Activated CD4-positive, alpha-beta T cell treated with anti-CD3 and anti-CD28 coated beads, Interleukin-2, amount 10 ng/mL, durations not matched to agents 24 days and 14 days (primary cell): ENCODE results near the gene ZBTB7A. TPM values are rescaled to one million over a fixed set of nuclear protein-coding genes. Genes with fewer than 3 reads are reported as not detected.

Experiments
- DNase-seq: peaks from one replicate; pipeline ENCODE4 v3.0.0; 2022
- H3K27ac Mint-ChIP-seq: one replicate; pipeline ENCODE4 v1.8.0; 2022; ENCODE audit warnings: mild to moderate bottlenecking, mixed read lengths
- H3K27me3 Mint-ChIP-seq: one replicate; pipeline ENCODE4 v1.8.0; 2022; ENCODE audit warnings: mixed read lengths
- H3K36me3 Mint-ChIP-seq: one replicate; pipeline ENCODE4 v1.8.0; 2022; ENCODE audit warnings: low read depth, mild to moderate bottlenecking, mixed read lengths
- H3K4me1 Mint-ChIP-seq: one replicate; pipeline ENCODE4 v1.8.0; 2021; ENCODE audit warnings: mixed read lengths
- H3K4me3 Mint-ChIP-seq: one replicate; pipeline ENCODE4 v1.8.0; 2022; ENCODE audit warnings: mild to moderate bottlenecking, moderate library complexity, mixed read lengths
- H3K9me3 Mint-ChIP-seq: one replicate; pipeline ENCODE4 v1.8.0; 2021; ENCODE audit warnings: mixed read lengths
- intact Hi-C: fragments of 100-400 bp; cut with micrococcal nuclease; formaldehyde crosslinking; loops from one replicate; pipeline ENCODE4 v1.15.1; 2023
- total RNA-seq: library from RNA; stranded (reverse); gene quantifications from 2 replicates; pipeline ENCODE4 v1.2.3, GENCODE V29; 2022

Gene ZBTB7A
- total RNA-seq, 1 donor from 2014 or later, result 39.6 TPM

- Mint-ChIP-seq H3K27ac (no peak overlapping the region), H3K36me3 (peaks cover 11% of the 10 kb centered on the region), H3K9me3 (no peaks in the 10 kb centered on the region), H3K4me1 (peaks cover 1% of the 10 kb centered on the region), H3K4me3 (no peak overlapping the region), H3K27me3 (no peaks in the 10 kb centered on the region)
- intact Hi-C loops, result no loop called here
- DNase-seq, result no peak
These were observed 29.3 kb downstream of the ZBTB7A start for GRCh38 chr19:4037301-4037949.

GRCh38 chr19:4036576-4037300 is 30.0 kb downstream of the ZBTB7A start:
- Mint-ChIP-seq H3K9me3 (no peaks in the 10 kb centered on the region), H3K27ac (no peak overlapping the region), H3K27me3 (no peaks in the 10 kb centered on the region), H3K4me1 (peaks cover 1% of the 10 kb centered on the region), H3K4me3 (no peak overlapping the region), H3K36me3 (peaks cover 11% of the 10 kb centered on the region)
- intact Hi-C loops, result no loop called here
- DNase-seq, result no peak

GRCh38 chr19:4035582-4035981 is 31.1 kb downstream of the ZBTB7A start:
- Mint-ChIP-seq H3K4me1 (peaks cover 1% of the 10 kb centered on the region), H3K27ac (no peak overlapping the region), H3K27me3 (no peaks in the 10 kb centered on the region), H3K36me3 (peaks cover 11% of the 10 kb centered on the region), H3K4me3 (no peak overlapping the region), H3K9me3 (no peaks in the 10 kb centered on the region)
- intact Hi-C loops, result no loop called here
- no peak for DNase-seq

GRCh38 chr19:4035018-4035566 is 31.6 kb downstream of the ZBTB7A start:
- DNase-seq, result no peak
- Mint-ChIP-seq H3K4me1 (peaks cover 1% of the 10 kb centered on the region), H3K4me3 (no peak overlapping the region), H3K36me3 (peaks cover 6% of the 10 kb centered on the region), H3K27ac (peak overlapping the region; percentile 34), H3K27me3 (no peaks in the 10 kb centered on the region), H3K9me3 (no peaks in the 10 kb centered on the region)
- intact Hi-C loops, result no loop called here

GRCh38 chr19:4034048-4035017 is 32.4 kb downstream of the ZBTB7A start:
- no peaks in the 10 kb centered on the region for H3K9me3 Mint-ChIP-seq
- DNase-seq, result no peak
- no peaks in the 10 kb centered on the region for H3K4me1 Mint-ChIP-seq
- no peaks in the 10 kb centered on the region for H3K27me3 Mint-ChIP-seq
- intact Hi-C loops, result no loop called here
- H3K27ac Mint-ChIP-seq, result peak overlapping the region; percentile 34
- H3K36me3 Mint-ChIP-seq, result peaks cover 5% of the 10 kb centered on the region
- no peak overlapping the region for H3K4me3 Mint-ChIP-seq

GRCh38 chr19:4033028-4033956 is 33.4 kb downstream of the ZBTB7A start:
- Mint-ChIP-seq H3K27me3 (no peaks in the 10 kb centered on the region), H3K4me1 (no peaks in the 10 kb centered on the region), H3K9me3 (no peaks in the 10 kb centered on the region), H3K36me3 (peaks cover 5% of the 10 kb centered on the region), H3K27ac (no peak overlapping the region), H3K4me3 (no peak overlapping the region)
- intact Hi-C loops, result no loop called here
- no peak for DNase-seq

GRCh38 chr19:4032436-4032835 is 34.3 kb downstream of the ZBTB7A start:
- H3K27me3 Mint-ChIP-seq, result no peaks in the 10 kb centered on the region
- H3K4me1 Mint-ChIP-seq, result no peaks in the 10 kb centered on the region
- DNase-seq, result no peak
- no peak overlapping the region for H3K27ac Mint-ChIP-seq
- no peak overlapping the region for H3K4me3 Mint-ChIP-seq
- intact Hi-C loops, result no loop called here
- peaks cover 3% of the 10 kb centered on the region for H3K36me3 Mint-ChIP-seq
- no peaks in the 10 kb centered on the region for H3K9me3 Mint-ChIP-seq

GRCh38 chr19:4031420-4031819 is 35.3 kb downstream of the ZBTB7A start:
- no peak overlapping the region for H3K4me3 Mint-ChIP-seq
- no peak for DNase-seq
- H3K4me1 Mint-ChIP-seq, result no peaks in the 10 kb centered on the region
- intact Hi-C loops, result no loop called here
- peaks cover 9% of the 10 kb centered on the region for H3K36me3 Mint-ChIP-seq
- H3K9me3 Mint-ChIP-seq, result no peaks in the 10 kb centered on the region
- no peak overlapping the region for H3K27ac Mint-ChIP-seq
- H3K27me3 Mint-ChIP-seq, result no peaks in the 10 kb centered on the region

GRCh38 chr19:4030981-4031380 is 35.7 kb downstream of the ZBTB7A start:
- H3K9me3 Mint-ChIP-seq, result no peaks in the 10 kb centered on the region
- H3K4me1 Mint-ChIP-seq, result no peaks in the 10 kb centered on the region

GRCh38 chr19:4030552-4030951 is 36.1 kb downstream of the ZBTB7A start:
- DNase-seq, result no peak
- Mint-ChIP-seq H3K9me3 (no peaks in the 10 kb centered on the region), H3K27me3 (no peaks in the 10 kb centered on the region), H3K27ac (no peak overlapping the region), H3K4me3 (no peak overlapping the region), H3K36me3 (peaks cover 13% of the 10 kb centered on the region), H3K4me1 (no peaks in the 10 kb centered on the region)
- intact Hi-C loops, result no loop called here

More at GRCh38 chr19:4030981-4031380, 35.7 kb downstream of the ZBTB7A start:
- no peak for DNase-seq
- Mint-ChIP-seq H3K36me3 (peaks cover 12% of the 10 kb centered on the region), H3K27me3 (no peaks in the 10 kb centered on the region), H3K4me3 (no peak overlapping the region), H3K27ac (no peak overlapping the region)
- intact Hi-C loops, result no loop called here

- intact Hi-C loops, result no loop called here
- H3K27ac Mint-ChIP-seq, result no peak overlapping the region
These were observed 37.5 kb downstream of the ZBTB7A start for GRCh38 chr19:4029247-4029614.

GRCh38 chr19:4028334-4029246 is 38.1 kb downstream of the ZBTB7A start:
- no peak overlapping the region for H3K27ac Mint-ChIP-seq
- H3K36me3 Mint-ChIP-seq, result peaks cover 12% of the 10 kb centered on the region
- intact Hi-C loops, result no loop called here
- no peak for DNase-seq
- H3K4me3 Mint-ChIP-seq, result no peak overlapping the region
- no peaks in the 10 kb centered on the region for H3K27me3 Mint-ChIP-seq
- H3K4me1 Mint-ChIP-seq, result no peaks in the 10 kb centered on the region
- H3K9me3 Mint-ChIP-seq, result no peaks in the 10 kb centered on the region

More at GRCh38 chr19:4029247-4029614, 37.5 kb downstream of the ZBTB7A start:
- Mint-ChIP-seq H3K4me1 (no peaks in the 10 kb centered on the region), H3K27me3 (no peaks in the 10 kb centered on the region), H3K36me3 (peaks cover 12% of the 10 kb centered on the region), H3K4me3 (no peak overlapping the region), H3K9me3 (no peaks in the 10 kb centered on the region)
- DNase-seq, result no peak
